Kasumi-1 (cell line): ENCODE measurements around the gene GLYATL1.

ENCODE experiments used
- DNase-seq, 2 experiments: peaks; one replicate each; lab custom pipeline; 2025; lab: John Stamatoyannopoulos, UW

The GLYATL1 gene, protein sequence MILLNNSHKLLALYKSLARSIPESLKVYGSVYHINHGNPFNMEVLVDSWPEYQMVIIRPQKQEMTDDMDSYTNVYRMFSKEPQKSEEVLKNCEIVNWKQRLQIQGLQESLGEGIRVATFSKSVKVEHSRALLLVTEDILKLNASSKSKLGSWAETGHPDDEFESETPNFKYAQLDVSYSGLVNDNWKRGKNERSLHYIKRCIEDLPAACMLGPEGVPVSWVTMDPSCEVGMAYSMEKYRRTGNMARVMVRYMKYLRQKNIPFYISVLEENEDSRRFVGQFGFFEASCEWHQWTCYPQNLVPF

DNA sequence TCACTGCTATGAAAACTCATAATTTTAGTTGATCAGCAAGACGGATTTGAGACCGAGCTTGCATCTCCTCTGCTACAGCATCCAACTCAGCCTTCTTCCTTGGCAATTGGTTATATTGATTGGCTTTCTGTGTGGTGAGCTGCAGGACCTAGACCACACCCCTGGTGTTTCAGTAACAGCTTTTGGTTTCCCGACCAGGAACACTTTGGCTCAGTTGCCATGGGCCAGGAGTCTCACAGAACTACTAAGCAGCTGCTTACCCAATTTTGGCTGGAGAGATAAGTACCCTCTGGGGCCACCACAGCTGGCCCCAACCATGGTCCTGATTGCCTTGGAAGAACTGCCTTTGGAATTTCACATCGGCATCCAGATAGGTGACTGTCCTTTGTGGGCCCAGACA is at the start of gene GLYATL1:
GLYATL1 (plus strand) TSS at position 212 of the 400 bp plus-strand sequence. CDS start 7,600 bp downstream, outside the sequence.
- DNase-seq = no peak

DNA sequence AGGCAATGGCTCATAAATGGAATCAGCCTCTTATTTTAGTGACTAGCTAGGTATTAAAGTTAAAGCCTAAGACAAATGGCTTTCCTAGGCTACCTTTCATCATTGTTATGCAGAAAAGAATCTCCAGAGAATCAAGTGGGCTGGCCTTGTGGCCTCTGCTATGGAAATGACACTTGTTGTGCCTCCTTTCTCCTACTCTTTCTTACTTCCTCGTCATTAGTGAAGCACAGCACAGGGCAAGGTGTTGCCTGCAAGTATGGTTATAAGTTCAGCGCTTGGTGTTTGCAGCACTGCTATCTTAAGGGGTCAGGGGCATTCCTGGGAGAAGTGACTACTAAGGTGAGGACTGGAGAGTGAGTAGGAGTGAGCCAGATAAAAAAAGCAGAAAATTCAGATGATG is 45.4 kb upstream of the GLYATL1 start:
- no peak for DNase-seq

DNA sequence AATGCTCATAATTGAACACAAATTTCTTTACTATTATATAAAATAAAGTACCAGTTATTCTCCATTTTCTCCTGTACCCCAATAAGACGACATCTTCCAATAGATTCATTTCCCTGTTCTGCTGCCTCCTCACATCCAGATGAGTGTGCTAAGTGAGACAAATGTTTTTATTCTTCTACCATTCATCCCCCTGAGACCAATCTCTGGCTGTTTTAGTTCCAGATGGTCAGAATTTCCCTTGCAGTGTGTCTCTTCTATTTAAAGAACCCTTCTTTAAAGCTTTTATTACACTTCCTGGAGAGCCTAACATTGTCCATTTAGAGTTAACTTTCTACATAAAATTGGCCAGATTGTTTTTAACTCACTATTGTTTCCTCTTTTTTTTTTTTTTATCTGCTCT is 41.2 kb upstream of the GLYATL1 start:
- DNase-seq = no peak

DNA sequence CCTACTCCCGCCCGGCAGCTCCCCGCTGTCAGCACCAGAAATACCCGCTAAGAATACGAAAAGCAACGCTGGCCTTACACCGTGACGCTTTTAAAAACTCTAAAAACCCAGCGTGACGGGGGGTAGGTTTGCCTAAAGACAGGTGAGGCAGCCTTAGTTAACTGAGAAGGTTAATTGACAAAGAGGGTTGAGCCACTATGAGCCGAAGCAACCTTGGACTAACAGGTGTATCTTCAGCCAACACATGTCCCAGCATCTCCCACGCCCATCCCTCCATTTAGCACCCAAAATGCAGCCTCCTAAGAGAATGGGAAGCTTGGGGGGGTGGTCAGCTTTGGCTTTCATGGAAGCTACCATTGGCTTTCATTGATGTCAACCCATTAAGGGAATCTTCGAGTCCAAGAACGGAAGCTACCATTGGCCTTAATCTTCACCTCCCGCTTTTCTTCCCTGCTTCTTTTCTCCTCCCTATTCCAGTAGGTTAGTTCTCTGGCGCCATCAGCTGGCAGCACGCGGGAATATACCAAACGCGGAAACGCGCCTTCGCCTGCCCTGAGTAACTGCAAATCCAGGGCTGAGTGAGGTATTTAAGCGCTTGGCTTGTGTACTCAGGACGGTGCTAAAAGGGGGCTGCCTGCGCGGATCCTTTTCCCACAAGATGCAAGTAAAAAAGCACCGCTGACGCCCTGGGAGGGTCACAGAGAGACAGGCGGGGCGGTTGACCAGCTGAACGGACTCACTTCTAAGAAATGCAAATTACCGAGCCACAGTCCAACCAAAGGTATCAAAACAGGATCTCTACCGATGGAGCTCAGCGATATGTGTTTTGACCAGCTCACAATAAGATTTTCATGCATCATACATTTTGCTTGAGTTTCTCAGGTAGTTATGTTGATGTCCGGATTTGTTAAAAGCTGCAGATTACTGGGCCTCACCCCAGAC is 38.5 kb upstream of the GLYATL1 start:
- peak; percentile 26 to 34 for DNase-seq

DNA sequence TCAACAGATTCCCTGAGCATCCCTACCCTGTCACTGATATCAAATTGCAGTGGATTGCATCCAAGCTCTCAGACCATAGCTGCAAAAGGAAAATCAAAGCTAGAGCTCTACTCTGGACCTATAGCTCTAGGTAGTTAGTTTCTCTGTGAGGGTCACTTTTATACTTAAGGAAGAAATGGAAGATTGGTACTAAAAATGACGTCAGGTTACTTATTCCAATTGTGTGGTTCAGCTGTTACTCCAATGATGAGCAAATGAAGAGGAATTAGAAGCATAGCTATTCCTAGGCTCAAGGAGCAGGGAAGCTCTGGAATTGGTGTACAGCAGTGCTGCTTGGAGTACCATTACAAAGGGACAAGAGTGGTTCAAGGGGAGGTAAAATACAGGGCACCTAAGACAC is 36.4 kb upstream of the GLYATL1 start:
- DNase-seq = no peak

DNA sequence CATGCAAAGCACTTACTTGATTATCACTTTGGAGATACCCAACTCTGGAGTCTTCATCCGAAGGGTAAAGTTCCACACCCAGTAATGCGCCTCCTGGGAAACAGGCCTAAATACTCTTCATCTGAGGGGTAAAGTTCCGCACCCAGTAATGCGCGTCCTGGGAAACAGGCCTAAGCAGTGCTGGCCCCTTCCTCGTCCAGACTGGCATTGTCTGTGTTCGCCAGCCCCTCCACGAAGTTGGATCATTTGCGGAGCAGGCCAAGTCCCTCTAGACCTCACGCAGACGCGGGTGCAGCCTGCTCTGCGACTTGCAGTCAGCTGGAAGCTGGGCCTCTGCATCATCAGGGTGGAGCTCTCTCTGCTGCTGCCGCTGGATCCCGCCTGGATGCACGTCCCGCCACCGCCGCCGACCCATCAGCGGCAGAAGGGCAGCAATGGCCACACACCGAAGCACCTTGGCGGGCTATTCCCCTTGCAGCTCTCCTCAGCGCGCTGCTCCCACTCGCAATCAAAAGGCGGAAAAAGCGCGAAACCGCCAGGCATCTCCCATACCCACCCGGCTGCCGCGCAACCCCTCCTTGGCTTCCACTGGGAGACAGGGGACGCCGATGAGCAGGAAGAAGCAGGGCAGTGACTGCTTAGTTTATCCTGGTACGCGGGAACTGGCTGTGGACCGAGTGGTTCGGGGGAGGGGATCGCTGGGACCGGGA is 34.1 kb upstream of the GLYATL1 start:
- no peak for DNase-seq

DNA sequence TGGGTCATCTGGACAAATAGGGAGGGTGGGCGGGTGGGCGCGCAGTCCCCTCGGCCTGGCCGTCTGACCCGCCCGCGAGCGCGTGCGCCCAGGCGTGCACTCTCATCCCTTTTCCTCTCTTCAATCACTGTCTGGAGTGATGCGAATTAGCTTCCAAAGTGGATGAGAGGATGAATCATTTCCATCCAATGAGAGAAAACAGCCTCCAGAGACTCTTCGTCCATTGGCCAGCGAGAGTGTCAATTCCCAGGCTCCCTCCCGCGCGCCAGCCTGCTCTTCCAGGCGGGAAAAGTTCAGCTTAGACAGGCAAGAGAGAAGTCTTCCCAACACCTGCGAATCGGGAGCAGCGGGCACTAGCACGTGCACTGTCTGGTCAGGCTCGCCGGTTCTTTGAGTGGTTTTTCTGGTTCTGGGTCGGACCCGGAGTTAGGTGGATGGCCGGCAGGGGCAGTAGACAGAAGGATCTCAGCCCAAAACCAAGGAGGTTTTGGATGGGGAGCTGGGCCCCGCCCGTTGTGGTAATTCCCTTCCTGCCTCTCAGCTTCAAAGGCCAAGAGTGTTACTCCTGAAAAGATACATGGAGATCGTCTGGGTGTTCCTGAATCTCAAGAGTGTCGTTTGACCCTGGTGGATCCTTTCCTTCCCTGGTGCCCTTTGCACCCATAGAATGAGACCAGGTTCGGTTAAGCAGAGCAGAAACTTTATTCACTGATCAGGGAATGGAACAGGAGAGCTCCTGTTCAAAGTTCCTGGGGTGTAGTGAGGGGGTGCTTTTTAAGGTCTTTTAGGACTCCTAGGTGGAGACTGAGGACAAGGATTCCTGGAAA is 33.4 kb upstream of the GLYATL1 start:
- no peak for DNase-seq

DNA sequence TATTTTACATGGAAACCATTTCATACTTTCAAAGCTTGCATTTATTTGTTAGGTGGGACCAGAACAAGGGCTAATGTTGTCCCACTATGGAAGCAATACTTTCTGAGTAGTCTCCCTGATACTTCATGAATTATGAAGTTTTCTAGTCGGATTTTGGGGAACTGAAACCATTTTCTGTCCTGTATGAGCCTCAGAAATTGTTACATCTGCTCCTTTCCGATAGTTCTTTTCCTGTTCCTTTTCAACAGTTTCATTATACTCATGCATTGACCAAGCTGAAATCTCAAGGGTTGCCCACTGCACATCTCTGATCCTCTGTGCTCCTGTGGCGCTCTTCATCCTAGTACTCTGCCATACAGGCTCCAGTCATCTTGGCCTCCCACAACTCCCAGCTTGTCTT is 31.5 kb upstream of the GLYATL1 start:
- no peak for DNase-seq

DNA sequence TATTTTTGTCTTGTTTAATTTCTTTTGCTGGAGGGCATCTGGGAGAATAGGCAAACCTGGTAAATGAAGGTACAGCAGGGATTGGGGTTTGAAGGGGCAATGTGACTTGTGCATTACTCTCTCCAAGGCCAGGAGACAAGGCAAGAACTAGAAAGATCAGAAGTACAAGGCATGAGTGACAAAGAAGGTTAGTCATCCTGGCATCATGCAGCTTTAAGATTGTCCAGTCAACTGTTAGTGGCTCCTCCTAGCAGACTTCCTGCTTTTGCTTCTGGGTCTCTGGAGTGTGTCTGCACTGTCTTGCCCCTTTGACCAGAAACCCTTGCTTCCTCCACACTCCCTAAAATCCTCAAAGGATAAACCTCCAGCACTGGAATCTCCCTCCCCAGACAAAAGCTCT is 27.2 kb upstream of the GLYATL1 start:
- no peak for DNase-seq

DNA sequence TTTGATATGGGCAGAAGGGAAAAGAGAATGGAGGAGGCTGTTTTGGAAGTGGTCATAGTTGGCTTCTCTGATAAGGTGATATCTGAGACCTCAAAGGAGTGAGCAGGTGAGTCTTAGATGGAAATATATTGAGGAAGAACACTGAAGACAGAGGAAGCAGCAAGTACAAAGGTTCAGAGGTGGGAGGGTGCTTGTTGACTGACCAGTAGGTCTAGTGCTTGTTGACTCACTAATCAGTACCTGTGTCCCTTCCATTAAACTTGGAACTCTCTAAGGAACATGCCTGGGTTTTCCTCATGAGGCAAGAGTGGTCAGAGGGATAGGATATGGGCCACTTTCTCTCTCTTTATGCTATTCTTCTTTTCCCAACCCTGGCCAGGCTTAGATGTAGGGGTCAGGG is 25.6 kb upstream of the GLYATL1 start:
- DNase-seq = no peak

DNA sequence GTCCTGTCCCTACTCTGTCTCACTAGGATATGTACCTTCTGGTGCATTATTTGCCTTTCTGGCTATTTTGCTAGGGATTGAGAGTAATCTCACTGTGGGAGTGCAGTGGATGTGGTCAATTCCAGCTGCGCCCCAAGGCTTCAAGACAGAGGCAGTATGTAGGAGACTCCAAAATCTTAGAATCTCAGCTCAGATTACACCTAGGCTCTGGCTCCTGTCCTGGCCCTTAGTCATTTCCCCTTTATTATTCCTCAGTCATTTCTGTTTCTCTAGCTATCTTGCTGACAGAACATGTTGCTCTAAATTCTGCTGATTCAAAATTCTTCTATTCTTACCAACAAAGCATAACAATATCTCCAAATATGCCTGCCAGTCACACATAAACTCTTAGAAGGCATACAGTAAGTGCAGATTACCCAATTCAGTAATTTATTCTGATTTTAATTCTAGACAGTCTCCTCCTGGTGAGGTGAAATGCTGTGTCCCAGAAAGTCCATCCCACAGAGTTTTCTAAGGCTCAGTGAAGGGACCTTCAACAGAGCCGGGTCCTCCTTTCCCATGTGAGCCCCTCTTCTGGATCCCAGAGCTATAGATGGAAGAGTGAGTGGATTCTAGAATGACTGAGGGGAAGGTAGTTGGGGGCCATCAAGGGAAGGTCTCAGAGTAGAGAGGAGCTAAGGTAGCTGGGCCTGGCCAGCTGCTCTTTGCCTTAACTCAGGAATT is 24.3 kb upstream of the GLYATL1 start:
- no peak for DNase-seq

DNA sequence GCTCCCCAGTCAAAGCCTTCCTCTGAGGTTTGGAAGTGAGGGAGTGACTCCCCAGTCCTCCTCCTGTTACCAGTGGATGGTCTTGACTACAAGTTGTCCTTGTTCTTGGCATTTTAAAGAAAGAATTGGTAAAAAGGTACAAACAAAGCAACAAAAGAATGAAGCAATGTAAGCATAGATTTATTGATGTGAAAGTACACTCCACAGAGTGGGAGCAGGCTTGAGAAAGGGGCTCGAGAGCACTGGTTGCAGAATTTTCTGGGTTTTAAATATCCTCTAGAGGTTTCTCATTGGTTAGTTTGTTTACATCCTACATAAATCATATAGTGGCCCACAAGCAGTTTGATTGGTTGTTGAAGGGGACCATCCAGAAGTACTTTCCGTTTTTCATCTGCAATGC is 22.7 kb upstream of the GLYATL1 start:
- no peak for DNase-seq

DNA sequence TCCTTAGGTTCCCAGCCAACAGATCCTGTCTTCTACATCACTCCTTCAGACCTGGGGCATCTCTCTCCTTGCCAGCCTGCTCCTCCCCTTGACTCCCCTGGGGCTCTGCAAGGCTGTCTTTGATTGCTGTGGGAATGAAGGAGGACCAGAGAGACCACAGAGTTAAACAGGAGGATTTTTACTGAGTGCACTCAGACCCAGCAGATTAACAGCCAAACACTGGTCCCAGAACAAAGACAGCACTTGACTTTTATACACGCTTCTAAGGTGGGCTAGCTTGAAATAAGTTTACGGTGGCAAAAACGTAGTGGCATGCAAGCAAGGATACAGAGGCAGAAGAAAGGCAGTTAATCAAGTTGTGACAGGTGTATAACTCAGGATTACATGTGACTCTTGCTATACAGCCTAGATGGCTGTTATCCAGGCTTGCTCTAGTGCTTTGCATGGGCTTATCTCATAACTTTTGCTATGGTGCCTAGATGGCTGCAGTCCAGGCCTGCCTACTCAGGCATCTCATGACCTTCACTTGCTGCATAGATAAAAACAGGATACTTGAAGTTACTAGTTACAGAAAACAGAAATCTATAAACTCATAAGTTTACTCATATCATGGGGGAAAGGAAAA is 22.0 kb upstream of the GLYATL1 start:
- no peak for DNase-seq

DNA sequence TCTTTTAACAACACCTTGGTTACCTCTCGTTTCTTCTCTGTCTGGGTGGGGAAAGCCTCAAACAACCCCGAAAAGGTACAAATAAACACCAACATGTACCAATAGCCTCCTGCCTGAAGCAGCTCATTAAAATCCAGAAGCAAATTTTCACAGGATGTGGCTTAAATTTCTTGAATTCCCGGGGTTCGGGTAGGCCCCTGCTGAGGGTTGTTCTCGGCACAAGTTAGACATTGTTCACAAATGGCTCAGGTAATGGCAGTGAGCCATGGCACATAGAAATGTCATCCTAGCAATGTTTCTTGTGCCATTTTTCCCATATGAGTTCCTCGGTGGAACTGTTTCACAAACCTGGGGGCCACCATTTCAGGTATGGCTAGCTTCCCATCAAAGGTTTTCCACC is 19.7 kb upstream of the GLYATL1 start:
- no peak for DNase-seq

DNA sequence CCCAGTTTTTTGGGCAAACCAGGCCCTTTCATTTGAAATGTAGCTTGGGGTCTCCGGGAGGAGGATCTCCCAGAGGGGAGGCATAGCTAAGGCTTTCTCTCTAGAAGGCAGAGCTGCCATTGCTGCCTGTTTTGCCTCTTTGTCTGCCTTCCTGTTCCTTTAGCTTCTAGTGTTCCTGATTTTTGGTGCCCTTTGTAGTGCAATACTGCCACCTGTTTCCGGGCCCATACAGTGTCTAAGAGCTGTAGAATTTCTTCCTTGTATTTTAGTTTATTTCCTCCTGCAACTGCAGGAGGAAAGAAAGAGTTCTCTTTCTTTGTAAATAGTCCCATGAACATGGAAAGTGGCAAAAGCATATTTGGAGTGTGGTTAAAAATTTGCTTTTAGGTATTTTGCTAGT is 19.3 kb upstream of the GLYATL1 start:
- no peak for DNase-seq

DNA sequence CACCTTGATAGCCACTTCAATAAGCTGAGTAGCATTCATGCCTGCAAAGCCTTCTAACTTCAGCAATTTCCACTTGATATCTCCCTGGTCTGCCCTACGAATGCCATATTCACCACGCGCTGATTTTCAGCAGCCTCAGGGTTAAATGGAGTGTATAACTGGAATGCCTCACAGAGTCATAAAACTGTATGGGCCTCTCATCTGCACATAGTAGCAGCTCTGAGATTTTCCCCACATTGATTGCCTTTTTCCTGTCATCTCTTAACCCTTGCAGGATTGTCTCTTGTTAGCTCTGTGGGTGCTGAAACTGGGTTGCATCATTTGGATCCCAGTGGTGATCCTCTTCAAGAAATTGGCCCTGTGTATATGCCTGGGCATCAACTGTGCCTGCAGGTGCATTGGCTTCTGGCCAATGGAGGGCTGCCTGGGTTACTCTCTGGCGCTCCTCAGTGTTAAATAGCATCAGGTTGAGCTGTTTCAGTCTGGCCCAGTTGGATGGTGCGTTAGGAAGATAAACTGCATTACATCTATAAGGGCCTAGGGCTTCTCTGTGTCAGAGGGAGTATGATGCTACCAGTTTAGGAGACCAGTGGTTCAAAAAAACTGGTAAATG is 17.4 kb upstream of the GLYATL1 start:
- DNase-seq = no peak

DNA sequence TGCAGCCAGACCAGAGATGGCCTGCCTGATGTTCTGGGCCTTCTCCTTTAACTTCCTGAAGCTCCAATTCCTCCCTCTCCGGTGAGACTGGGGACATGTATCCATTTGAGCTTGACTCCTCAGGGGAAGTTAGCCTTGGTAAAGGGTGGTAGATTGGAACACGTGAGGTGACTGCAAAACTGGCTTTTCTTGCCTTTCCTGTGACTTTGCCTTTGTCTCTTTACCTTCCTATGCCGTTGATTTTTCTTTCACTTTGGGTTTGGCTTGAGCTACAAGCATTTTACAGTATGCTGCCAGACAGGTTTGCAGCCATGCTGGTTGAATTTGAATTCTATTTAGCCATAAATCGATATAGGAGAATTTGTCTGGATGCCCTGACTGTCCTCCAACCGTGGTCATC is 16.8 kb upstream of the GLYATL1 start:
- DNase-seq = no peak

DNA sequence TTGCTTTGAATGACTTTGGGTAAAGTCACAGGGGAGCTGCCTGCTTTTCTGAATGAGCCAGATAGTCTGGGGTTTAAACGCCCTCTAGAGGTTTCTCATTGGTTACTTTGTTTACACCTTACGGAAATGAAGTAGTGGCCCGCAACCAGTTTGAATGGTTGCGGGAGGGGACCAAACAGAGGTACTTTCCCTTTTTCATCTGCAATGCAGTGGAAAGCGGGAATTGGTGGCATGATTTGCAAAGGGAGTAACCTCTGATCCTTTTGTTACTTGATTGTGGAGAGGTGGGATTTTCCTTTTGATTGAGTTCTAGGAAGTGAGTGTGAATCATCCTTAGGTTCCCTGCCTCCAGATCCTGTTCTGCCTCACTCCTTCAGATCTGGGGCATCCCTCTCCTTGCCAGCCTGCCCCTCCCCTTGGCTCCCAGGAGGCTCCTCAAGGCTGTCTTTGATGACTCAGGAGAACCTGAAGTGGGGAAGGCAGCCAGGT is 15.9 kb upstream of the GLYATL1 start:
- DNase-seq = no peak

DNA sequence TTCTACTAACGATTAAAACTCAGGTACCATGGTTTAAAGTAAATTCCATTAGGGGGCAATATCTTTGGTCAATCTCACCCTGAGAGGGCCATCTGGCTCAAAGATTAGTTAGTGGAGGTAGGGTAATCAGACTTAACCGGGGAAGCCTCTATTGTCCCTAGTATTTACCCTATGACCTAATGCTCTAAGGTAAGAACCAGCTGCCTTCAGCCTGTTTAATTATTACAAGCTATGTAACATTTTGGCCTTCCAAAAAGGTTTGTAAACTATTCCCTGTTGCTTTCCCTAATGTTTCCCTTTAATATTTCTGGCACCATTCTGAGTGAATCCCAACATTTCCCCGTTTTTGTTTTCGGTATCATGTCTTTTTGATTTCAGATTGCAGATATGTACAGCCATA is 15.1 kb upstream of the GLYATL1 start:
- DNase-seq = no peak

DNA sequence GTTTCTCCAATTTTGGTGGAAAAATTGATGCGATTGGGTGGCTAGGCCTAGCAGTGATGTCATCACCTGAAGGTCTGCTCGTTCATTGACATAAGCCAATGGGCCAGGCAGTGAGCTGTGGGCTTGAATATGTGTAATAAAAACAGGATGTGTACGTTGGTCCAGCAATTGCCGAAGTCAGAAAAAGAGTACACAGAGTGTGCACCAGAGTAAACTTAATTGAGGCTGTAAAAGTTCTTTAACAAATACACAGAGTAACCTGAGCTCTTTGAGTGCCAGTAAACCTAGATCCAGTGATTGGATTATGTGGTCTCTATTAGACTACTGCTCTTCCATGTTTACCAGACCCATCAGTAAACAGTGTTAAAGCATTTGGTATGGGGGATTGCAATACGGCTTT is 13.0 kb upstream of the GLYATL1 start:
- no peak for DNase-seq
